HG03108 (cell line): ENCODE measurements around the gene CDC20.

Experiments
- ATAC-seq: cut with Tn5 transposase; IDR thresholded peaks from one replicate; pipeline ENCODE4 v1.9.1; 2021; ENCODE audit warnings: moderate library complexity; ENCODE audit not compliant: unreplicated experiment

The CDC20 gene

GRCh38 chr1:43358746-43359693 lies at the start of gene CDC20:
CDC20 (plus strand) TSS chr1:43358981; CDS start chr1:43359216, 235 bp downstream.
- peak; percentile 91 for ATAC-seq

GRCh38 chr1:43309405-43310025 lies 49.3 kb upstream of the CDC20 start:
- no peak for ATAC-seq

- ATAC-seq: no peak
These were observed 47.3 kb upstream of the CDC20 start for GRCh38 chr1:43311521-43311920.

GRCh38 chr1:43312212-43312623 lies 46.6 kb upstream of the CDC20 start:
- no peak for ATAC-seq

- ATAC-seq: no peak
These were observed 45.9 kb upstream of the CDC20 start for GRCh38 chr1:43312663-43313515.

- no peak for ATAC-seq
These were observed 45.0 kb upstream of the CDC20 start for GRCh38 chr1:43313771-43314170.

- no peak for ATAC-seq
These were observed 44.5 kb upstream of the CDC20 start for GRCh38 chr1:43314233-43314632.

GRCh38 chr1:43315481-43315880 lies 43.3 kb upstream of the CDC20 start:
- ATAC-seq: no peak

- ATAC-seq: no peak
These were observed 42.6 kb upstream of the CDC20 start for GRCh38 chr1:43315963-43316737.

- no peak for ATAC-seq
These were observed 41.9 kb upstream of the CDC20 start for GRCh38 chr1:43316738-43317520.

GRCh38 chr1:43317817-43318471 lies 40.8 kb upstream of the CDC20 start:
- no peak for ATAC-seq

GRCh38 chr1:43318831-43319230 lies 40.0 kb upstream of the CDC20 start:
- no peak for ATAC-seq

- no peak for ATAC-seq
These were observed 39.5 kb upstream of the CDC20 start for GRCh38 chr1:43319288-43319687.

- ATAC-seq: no peak
These were observed 39.0 kb upstream of the CDC20 start for GRCh38 chr1:43319766-43320165.

- ATAC-seq: no peak
These were observed 37.4 kb upstream of the CDC20 start for GRCh38 chr1:43321331-43321891.

- no peak for ATAC-seq
These were observed 36.3 kb upstream of the CDC20 start for GRCh38 chr1:43322506-43322905.

GRCh38 chr1:43324810-43325209 lies 34.0 kb upstream of the CDC20 start:
- no peak for ATAC-seq

- ATAC-seq: no peak
These were observed 33.4 kb upstream of the CDC20 start for GRCh38 chr1:43325381-43325780.
